ENCODE measurements around the gene HACD2.
A peak's percentile ranks its signal among the peaks of the same experiment; 100 is the strongest.

HACD2 gene

GRCh38 chr3:123586968-123587367, 2.1 kb upstream of the HACD2 start:
- DNase-seq (ENCODE audit: low read depth): no peak
- peak overlapping the region; percentile 75 for H3K4me3 ChIP-seq (ENCODE audit: low read depth, low read length)
- no peak for TF ChIP-seq CTCF (IDR thresholded peaks at IDR 0.05; ENCODE audit: control insufficient read depth, extremely low read depth, insufficient read depth)

GRCh38 chr3:123586131-123586530, 1.3 kb upstream of the HACD2 start:
- peak overlapping the region; percentile 75 for H3K4me3 ChIP-seq (ENCODE audit: low read depth, low read length)
- TF ChIP-seq CTCF (IDR thresholded peaks at IDR 0.05; ENCODE audit: control insufficient read depth, extremely low read depth, insufficient read depth): no peak
- DNase-seq (ENCODE audit: low read depth): peak; percentile 47

- TF ChIP-seq CTCF (IDR thresholded peaks at IDR 0.05; ENCODE audit: control insufficient read depth, extremely low read depth, insufficient read depth): peak; percentile 33
- DNase-seq (ENCODE audit: low read depth): no peak
- H3K4me3 ChIP-seq (ENCODE audit: low read depth, low read length): peak overlapping the region; percentile 75
Measured at GRCh38 chr3:123584284-123584987, 417 bp downstream of the HACD2 start.

- DNase-seq (ENCODE audit: low read depth): no peak
- peak overlapping the region; percentile 75 for H3K4me3 ChIP-seq (ENCODE audit: low read depth, low read length)
- no peak for TF ChIP-seq CTCF (IDR thresholded peaks at IDR 0.05; ENCODE audit: control insufficient read depth, extremely low read depth, insufficient read depth)
Measured at GRCh38 chr3:123583561-123583960, 1.3 kb downstream of the HACD2 start.

GRCh38 chr3:123582315-123582714, 2.5 kb downstream of the HACD2 start:
- H3K4me3 ChIP-seq (ENCODE audit: low read depth, low read length): no peak overlapping the region
- TF ChIP-seq CTCF (IDR thresholded peaks at IDR 0.05; ENCODE audit: control insufficient read depth, extremely low read depth, insufficient read depth): no peak
- no peak for DNase-seq (ENCODE audit: low read depth)

- no peak overlapping the region for H3K4me3 ChIP-seq (ENCODE audit: low read depth, low read length)
- DNase-seq (ENCODE audit: low read depth): no peak
- TF ChIP-seq CTCF (IDR thresholded peaks at IDR 0.05; ENCODE audit: control insufficient read depth, extremely low read depth, insufficient read depth): no peak
Measured at GRCh38 chr3:123576122-123576521, 8.7 kb downstream of the HACD2 start.

GRCh38 chr3:123571973-123572365, 12.9 kb downstream of the HACD2 start:
- no peak for DNase-seq (ENCODE audit: low read depth)
- TF ChIP-seq CTCF (IDR thresholded peaks at IDR 0.05; ENCODE audit: control insufficient read depth, extremely low read depth, insufficient read depth): no peak
- H3K4me3 ChIP-seq (ENCODE audit: low read depth, low read length): no peak overlapping the region

Data from LNCaP clone FGC (cell line).